Spleen (tissue), 11 donors: Measurements from ENCODE around the gene SVOP. TPM values are rescaled to one million over a fixed set of nuclear protein-coding genes. Genes with fewer than 3 reads are reported as not detected.

ENCODE experiments used
- DNase-seq: peaks from one replicate; pipeline ENCODE4 v3.0.0-alpha.2; 2020
- H3K27ac ChIP-seq, 8 donors: fragments of 200-600 bp; sonication (generic) in 7 of 8; 1 replicate in 4 of 8; 2 replicates in 4 of 8; pipeline versions ENCODE4 v1.5.0 to v1.8.0; 2016 to 2021; ENCODE audit warnings: inconsistent platforms in 4 of 8, mild to moderate bottlenecking in 4 of 8, moderate library complexity in 1 of 8
- H3K27me3 ChIP-seq, 7 donors: fragments of 200-600 bp; sonication (generic) in 6 of 7; replicated peaks in 1 of 7; 1 replicate in 4 of 7; 2 replicates in 3 of 7; pipeline versions ENCODE4 v1.5.0 to v1.8.0; 2016 to 2021; ENCODE audit warnings: inconsistent platforms in 3 of 7, mild to moderate bottlenecking in 1 of 7
- H3K36me3 ChIP-seq, 6 donors: fragments of 200-600 bp; sonication (generic) in 5 of 6; 1 replicate in 4 of 6; 2 replicates in 2 of 6; pipeline versions ENCODE4 v1.5.0 to v1.8.0; 2016 to 2021; ENCODE audit warnings: inconsistent platforms in 2 of 6
- H3K4me1 ChIP-seq, 6 donors: fragments of 200-600 bp; sonication (generic) in 5 of 6; 1 replicate in 3 of 6; 2 replicates in 3 of 6; pipeline versions ENCODE4 v1.5.0 to v1.8.0; 2016 to 2021; ENCODE audit warnings: inconsistent platforms in 3 of 6
- H3K4me3 ChIP-seq, 8 donors: fragments of 200-600 bp; sonication (generic) in 7 of 8; 1 replicate in 4 of 8; 2 replicates in 4 of 8; pipeline versions ENCODE4 v1.5.0 to v1.8.0; 2016 to 2021; ENCODE audit warnings: inconsistent platforms in 4 of 8, mild to moderate bottlenecking in 4 of 8, moderate library complexity in 2 of 8
- H3K9me3 ChIP-seq, 8 donors: fragments of 200-600 bp; sonication (generic) in 7 of 8; 1 replicate in 4 of 8; 2 replicates in 4 of 8; pipeline versions ENCODE4 v1.5.0 to v1.8.0; 2016 to 2021; ENCODE audit warnings: inconsistent platforms in 4 of 8
- CTCF ChIP-seq, 11 experiments: fragments of 200-600 bp in 7 of 11; fragments of 450-650 bp in 4 of 11; sonication (generic) in 4 of 11; IDR thresholded peaks in 8 of 11; conservative IDR thresholded peaks in 3 of 11; 1 replicate in 7 of 11; 2 replicates in 4 of 11; pipeline versions ENCODE4 v1.4.0 to v1.8.0; 2016 to 2021; ENCODE audit warnings: antibody characterized with exemption in 11 of 11, inconsistent platforms in 4 of 11, mild to moderate bottlenecking in 1 of 11
- POLR2A ChIP-seq, 3 donors: fragments of 450-650 bp; IDR thresholded peaks; one replicate each; pipeline ENCODE4 v1.5.1; 2017; ENCODE audit warnings: antibody characterized with exemption in 3 of 3, mild to moderate bottlenecking in 1 of 3
- POLR2AphosphoS5 ChIP-seq, 3 donors: sonication (generic); formaldehyde crosslinking; IDR thresholded peaks; one replicate each; pipeline ENCODE4 v1.5.1; 2017; ENCODE audit warnings: antibody characterized with exemption in 3 of 3
- WGBS, 5 donors: extraction: QIAGEN DNeasy Blood & Tissue Kit in 3 of 5; methylation state at CpG; one replicate each; pipeline versions ENCODE4 v1.1.5 to v1.1.7; 2013 to 2018; 5-methylcytosine and 5-hydroxymethylcytosine counted together
- intact Hi-C: fragments of 100-400 bp; cut with DNase I; formaldehyde crosslinking; loops from one replicate; pipeline ENCODE4 v1.15.0; 2023; ENCODE audit warnings: low total_unique reads
- polyA plus RNA-seq, 3 donors: library from polyadenylated mRNA; stranded (reverse); fragments of 200-250 nt; gene quantifications; one replicate each; pipeline ENCODE4 v1.2.1, GENCODE V29; 2013
- total RNA-seq, 7 donors: library from RNA; depleted of rRNA in 3 of 7; stranded (reverse); fragments of >200 nt in 3 of 7; fragmentation: NEBNext Ultra II Directional in 4 of 7; extraction: Animal tissue kit (Norgen Biotek cat#: 25700) in 4 of 7; gene quantifications; one replicate each; pipeline versions ENCODE4 v1.1.0 to v1.2.1, GENCODE V29; 2016 to 2021
- donor health status: healthy with polysubstance abuse.
- donor health status: DM: no; HTN: no; CAD: no; lungs with moderate emphysema.
- donor health status: DM: no; HTN: no; CAD: no.
- donor health status: Bipolar disorder and iron deficiency.
- donor health status: healthy.
- donor health status: DM: no; HTN: no; CAD: no.
- donor health status: DM: yes; HTN: yes; CAD: no.

Gene SVOP
- total and polyA plus RNA-seq, 10 donors = not detected

- Histone ChIP-seq H3K27ac (no peak overlapping the region), H3K9me3 (no peaks in the 10 kb centered on the region), H3K4me3 (no peak overlapping the region), H3K36me3 (no peaks in the 10 kb centered on the region), H3K27me3 (peaks cover 0 to 5% (median 0%) of the 10 kb centered on the region in 7 donors), H3K4me1 (no peaks in the 10 kb centered on the region)
- TF ChIP-seq POLR2AphosphoS5 (IDR thresholded peaks at IDR 0.05) = no peak
- no peak for TF ChIP-seq CTCF (IDR thresholded peaks at IDR 0.05 in 8 of 11, conservative IDR thresholded peaks at IDR 0.05 in 3 of 11)
- no peak for TF ChIP-seq POLR2A (IDR thresholded peaks at IDR 0.05)
- intact Hi-C loops = no loop called here
- 79 to 95% (median 81%) methylated on average over 2 of the region's 2 CpGs for WGBS, 5 donors
- DNase-seq = no peak
Measured at GRCh38 chr12:108969622-108970021, 51.2 kb downstream of the SVOP start.

GRCh38 chr12:108967869-108968540 lies 52.9 kb downstream of the SVOP start:
- H3K4me3 ChIP-seq = no peak overlapping the region
- H3K27me3 ChIP-seq = peaks cover 0 to 5% (median 0%) of the 10 kb centered on the region in 7 donors
- intact Hi-C loops = no loop called here
- H3K4me1 ChIP-seq = no peaks in the 10 kb centered on the region
- TF ChIP-seq POLR2A (IDR thresholded peaks at IDR 0.05) (no peak), POLR2AphosphoS5 (IDR thresholded peaks at IDR 0.05) (no peak), CTCF (IDR thresholded peaks at IDR 0.05 in 8 of 11, conservative IDR thresholded peaks at IDR 0.05 in 3 of 11) (peak in 6 of 11 experiments; percentile 11 to 35 (median 29))
- no peaks in the 10 kb centered on the region for H3K9me3 ChIP-seq
- no peaks in the 10 kb centered on the region for H3K36me3 ChIP-seq
- 50 to 88% (median 71%) methylated on average over 2 of the region's 2 CpGs for WGBS, 5 donors
- DNase-seq = no peak
- H3K27ac ChIP-seq = no peak overlapping the region

- intact Hi-C loops = no loop called here
- TF ChIP-seq POLR2AphosphoS5 (IDR thresholded peaks at IDR 0.05) (no peak), POLR2A (IDR thresholded peaks at IDR 0.05) (no peak), CTCF (IDR thresholded peaks at IDR 0.05 in 8 of 11, conservative IDR thresholded peaks at IDR 0.05 in 3 of 11) (no peak)
- Histone ChIP-seq H3K9me3 (no peaks in the 10 kb centered on the region), H3K27ac (no peak overlapping the region), H3K4me1 (no peaks in the 10 kb centered on the region), H3K36me3 (no peaks in the 10 kb centered on the region), H3K27me3 (peaks cover 0 to 5% (median 0%) of the 10 kb centered on the region in 7 donors), H3K4me3 (no peak overlapping the region)
- 64 to 89% (median 82%) methylated on average over 9 of the region's 9 CpGs for WGBS, 5 donors
- DNase-seq = no peak
Measured at GRCh38 chr12:108966378-108967151, 54.3 kb downstream of the SVOP start.

- Histone ChIP-seq H3K4me3 (no peak overlapping the region), H3K9me3 (no peaks in the 10 kb centered on the region), H3K27me3 (peaks cover 0 to 5% (median 0%) of the 10 kb centered on the region in 7 donors), H3K36me3 (no peaks in the 10 kb centered on the region), H3K4me1 (no peaks in the 10 kb centered on the region), H3K27ac (no peak overlapping the region)
- WGBS, 5 donors = 70 to 93% (median 88%) methylated on average over 1 of the region's 1 CpG
- TF ChIP-seq POLR2A (IDR thresholded peaks at IDR 0.05) (no peak), CTCF (IDR thresholded peaks at IDR 0.05 in 8 of 11, conservative IDR thresholded peaks at IDR 0.05 in 3 of 11) (no peak), POLR2AphosphoS5 (IDR thresholded peaks at IDR 0.05) (no peak)
- intact Hi-C loops = no loop called here
- no peak for DNase-seq
Measured at GRCh38 chr12:108965886-108966285, 55.0 kb downstream of the SVOP start.
